Measurements from ENCODE around the gene CCDC9B. TPM values are rescaled to one million over a fixed set of nuclear protein-coding genes. Genes with fewer than 3 reads are reported as not detected.
A peak's percentile ranks its signal among the peaks of the same experiment; 100 is the strongest.

Gene CCDC9B
- total RNA-seq, 1 donor from 2014 or later: 1.6 TPM

DNA sequence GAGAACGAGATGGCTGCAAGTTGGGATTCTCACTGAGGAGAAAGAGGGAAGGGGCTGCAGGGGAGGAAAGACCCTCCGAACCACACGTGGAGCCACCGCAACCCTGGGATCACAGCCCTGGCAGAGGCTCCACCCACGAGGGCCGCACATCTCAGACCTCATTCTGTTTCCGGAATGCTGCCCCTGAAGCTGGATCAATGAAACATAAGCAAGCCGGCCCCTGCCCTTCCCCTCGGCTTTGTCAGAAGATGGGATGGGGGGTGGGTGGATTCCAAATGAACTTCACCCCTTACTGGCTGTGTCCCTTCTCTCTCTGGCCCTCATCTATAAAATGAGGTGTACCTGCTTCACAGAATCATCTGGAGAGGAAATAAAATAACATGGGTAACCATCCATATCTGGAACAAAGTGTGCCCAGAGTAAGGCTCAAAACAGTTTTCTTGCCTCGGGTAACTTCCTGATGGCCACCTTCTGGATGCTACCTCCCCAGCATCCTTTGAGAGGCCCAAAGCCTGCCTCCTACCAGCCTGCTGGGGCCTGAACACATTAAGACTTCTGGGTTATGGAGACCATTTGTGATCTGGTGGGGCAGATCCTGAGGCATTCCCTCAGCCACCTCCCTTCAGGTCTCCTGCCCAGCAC lies 4.6 kb upstream of the CCDC9B start:
- no peak for DNase-seq

DNA sequence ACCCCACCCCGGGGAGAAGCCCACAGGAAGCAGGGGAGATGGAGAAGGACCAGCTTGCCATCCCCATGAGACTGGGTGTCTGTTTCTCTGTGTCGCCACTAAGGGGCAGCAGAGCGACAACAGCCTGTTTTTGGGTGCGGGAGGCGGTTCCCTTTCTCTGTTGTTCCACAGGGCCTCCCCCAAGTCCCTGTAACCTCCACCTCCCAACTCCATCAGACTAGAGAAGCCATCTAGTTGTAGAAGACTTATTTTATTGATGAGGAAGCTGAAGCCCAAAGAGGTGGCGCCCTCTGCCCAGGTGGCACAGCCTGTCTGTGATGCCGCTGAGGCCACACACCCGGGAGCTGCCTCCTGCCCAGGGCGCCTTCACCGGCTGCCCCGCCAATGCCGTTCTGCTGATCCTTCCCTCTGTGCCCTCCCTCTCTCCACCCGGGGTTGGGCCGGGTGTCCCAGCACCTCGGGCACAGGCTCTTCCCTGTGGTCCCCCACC lies 3.9 kb upstream of the CCDC9B start:
- DNase-seq: peak; percentile 46

DNA sequence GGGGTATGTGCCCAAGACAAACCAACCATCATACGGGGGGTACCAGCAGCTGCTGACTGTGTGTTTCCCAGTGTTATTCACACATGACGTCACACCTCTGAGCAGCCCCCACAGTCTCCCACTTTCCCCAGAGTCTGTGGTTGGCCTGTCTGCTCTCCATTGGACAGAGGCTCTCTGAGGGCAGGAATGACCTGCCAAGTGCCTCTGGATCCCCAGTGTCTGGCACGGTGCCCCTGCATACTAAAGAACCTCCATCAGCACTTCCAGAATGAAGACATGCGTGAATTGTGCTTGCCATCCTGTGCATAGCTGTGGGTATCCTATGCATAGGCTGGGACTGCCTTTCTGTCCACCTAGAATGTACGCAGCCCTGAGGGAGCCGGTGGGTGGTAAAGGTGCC lies 3.5 kb upstream of the CCDC9B start:
- no peak for DNase-seq

DNA sequence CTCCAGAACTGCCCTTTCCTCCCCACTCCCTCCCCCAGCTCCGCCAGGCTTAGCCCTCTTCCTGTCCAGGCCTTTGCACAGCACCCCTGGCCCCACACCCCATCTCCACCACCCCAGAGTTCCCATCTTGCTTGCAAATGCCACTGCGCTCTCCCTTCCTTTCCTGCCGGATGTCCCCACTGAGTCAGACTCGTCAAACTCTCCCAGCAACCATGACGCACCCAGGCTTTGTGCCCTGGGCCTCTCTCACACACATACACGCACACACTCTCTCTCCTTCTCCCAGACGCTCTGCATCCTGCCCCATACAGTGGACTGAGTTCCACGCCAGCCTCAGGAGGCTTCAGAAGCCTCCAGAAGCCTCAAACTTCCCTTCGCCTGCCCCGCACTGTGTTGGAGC lies 2.8 kb upstream of the CCDC9B start:
- DNase-seq: no peak

DNA sequence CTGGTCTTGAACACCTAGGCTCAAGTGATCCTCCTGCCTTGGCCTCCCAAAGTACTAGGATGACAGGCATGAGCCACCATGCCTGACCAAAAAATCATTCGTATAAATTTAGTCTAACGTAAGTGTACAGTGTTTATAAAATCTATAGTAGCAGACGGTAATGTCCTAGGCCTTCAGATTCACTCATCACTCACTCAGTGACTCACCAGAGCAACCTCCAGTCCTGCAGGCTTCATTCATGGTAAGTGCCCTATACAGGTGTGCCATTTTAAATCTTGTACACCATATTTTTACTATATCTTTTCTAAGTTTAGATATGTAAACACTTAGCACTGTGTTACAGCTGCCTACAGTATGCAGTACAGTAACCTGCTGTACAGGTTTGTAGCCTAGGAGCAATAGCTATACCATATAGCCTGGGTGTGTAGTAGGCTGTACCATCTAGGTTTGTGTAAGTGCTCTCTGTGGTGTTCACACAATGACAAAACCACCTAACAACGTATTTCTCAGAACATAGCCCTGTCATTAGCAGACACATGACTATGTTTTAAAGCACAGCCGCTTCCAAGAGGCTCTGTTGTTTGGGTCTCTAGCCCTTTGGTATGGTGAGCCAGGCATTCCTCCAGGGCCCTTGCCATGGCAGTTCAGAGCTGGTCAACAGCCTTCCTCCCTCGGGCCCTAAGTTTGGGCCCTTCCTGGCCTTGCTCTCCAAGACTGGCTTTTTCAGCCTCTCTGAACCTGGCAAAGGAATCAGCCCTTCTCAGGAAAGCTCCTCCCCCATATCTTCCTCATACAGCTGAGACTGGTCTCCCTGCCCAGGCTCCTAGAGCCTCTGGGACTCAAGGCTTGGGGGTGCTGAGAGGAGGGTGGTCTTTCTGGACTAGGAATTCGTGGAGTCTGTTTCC lies 1.9 kb upstream of the CCDC9B start:
- DNase-seq: no peak

DNA sequence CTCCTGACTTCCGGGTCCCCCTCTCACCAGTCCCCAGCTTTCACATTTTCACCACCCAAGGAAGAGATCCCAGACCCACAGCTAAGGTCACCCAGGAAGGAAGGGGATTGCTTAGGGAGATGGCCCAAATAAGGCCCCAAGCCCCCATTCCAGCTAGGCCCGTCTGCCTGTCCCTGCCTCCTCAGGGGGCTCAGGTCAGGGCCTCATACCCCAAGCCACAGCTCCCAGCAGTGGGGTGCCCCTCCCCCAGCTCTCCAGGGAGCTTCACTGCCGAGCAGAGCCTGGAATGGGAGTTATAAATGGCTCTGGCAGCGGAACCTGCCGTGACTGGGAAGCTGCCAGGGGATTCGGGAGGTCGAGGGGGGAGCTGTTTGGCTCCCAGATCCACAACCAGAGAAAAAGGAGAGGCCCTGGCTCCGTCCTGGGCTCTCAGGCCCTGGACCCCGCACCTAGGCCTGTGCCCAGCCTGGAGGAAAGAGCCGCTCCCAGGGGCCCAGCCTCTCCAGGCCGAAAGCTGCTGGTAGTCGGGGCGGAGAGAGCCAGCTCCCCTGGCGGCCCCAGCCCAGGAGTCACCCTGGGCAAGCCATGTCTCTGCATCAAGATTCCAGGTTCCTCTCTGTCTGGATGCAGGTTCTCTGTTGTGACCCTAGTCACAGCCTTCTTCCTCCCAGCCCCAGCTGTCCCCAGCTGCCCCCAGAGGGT lies 550 bp downstream of the CCDC9B start:
- DNase-seq: no peak

DNA sequence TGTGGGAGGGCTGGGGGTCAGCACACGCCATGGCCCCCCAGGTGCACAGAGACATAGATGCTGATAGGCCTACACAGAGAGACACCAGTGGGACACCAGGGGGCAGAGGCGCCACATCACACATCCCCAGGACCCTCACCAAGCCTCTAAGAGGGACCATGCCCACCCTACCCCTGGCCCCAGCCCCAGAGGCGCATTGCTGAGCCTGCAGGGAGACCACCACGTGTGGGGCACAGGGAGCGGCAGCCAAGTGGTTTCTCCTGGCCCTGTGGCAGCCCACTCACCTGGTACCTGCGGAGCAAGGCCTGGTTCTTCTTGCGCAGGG lies 1.2 kb downstream of the CCDC9B start:
- no peak for DNase-seq

DNA sequence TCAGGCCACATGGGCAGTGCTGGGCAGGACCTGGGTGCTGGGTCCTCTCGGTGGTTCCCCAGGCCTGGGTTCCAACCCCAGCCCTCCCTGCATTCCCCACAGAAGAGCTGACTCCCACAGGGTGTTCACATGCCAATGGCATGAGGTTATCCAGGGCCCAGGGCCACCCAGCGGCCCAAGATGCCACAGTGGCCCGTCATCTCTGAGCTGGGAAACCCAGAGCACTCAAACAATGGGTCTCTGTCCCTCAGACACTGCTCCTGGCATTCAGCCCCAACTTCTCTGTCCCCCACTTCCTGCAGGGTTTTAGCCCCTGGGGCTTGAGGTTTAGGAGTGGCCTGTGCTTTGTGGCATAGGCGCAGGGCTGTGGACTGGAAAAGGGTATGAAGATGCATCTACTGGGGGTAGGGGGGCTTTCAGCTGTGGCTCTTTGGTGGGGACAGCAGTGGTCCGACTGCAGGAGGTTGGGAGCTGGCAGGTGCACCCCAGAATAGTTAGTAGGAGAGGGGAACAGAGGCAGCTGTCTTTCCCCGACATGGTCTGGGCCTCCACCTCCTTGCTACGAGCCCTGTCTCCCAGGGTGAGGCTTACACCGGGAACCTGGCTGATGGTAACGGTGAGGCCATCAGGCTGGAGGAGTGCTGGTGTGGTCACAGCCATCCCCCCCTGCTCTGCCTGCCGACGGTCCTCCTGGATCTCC lies 1.7 kb downstream of the CCDC9B start:
- DNase-seq: peak; percentile 34

DNA sequence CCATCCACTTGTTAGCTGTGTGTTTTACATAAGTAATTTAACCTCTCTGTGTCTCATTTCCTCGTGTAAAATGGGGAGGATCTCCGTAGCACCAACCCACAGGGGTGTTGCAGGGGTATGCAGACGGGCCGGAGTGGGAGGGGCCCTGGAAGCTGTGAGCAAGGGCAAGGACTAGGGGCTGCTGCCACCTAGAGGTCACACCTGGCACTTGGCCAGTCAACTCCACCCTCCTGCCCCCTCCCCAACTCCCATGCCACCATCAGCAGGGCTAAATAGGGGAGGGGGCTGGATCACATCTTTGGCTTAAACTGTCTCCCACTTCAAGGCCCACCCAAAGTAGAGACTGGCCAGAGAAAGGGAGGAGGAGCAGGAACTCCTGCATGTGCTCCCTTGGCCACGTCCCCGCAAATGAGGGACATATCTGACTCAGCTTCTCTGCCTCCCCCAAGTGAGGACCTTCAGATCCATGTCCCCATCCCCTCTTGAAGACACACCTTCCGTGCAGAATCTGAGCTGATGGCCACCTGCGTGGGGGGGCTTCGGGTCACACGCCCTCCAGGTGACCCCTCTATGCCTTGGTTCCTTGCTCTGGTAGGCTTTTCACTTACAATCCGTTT lies 2.6 kb downstream of the CCDC9B start:
- no peak for DNase-seq

DNA sequence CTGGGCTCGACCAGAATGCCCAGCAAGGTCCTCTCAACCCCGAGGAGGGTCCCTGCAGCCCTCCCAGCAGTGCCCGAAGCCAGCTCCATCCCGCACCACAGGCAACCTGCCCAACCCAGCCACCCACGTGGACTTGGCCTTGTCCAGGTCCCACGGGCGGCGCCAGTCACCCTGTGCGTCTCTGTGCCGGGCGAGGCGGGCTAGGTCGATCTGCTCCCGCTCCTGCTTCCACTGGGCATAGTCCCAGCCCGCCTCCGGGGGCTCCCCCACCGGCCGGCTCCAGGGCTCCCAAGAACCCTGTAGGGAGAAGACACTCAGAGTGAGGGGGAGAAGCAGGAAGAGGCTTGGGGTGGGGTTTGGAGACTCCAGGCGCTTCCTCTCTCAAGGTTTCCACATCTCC lies 3.1 kb downstream of the CCDC9B start:
- no peak for DNase-seq

DNA sequence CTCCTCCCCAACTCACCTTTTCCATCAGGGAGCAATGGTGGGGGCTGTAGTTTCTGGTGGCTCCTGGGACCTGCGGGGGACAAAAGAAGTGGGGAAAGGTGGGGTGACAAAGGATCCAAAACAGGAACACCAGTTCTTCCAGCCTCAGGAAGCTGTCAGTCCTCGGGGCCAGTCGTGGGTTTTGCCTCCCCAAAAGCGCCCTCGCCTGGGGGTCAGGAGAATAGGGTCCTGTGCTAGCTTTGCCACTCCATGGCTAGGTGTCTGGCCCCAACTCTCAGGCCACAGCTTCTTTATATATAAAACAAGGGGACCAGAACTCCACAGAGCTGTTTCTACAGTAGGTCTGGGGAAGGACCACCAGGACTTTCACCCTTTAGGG lies 4.0 kb downstream of the CCDC9B start:
- DNase-seq: no peak

DNA sequence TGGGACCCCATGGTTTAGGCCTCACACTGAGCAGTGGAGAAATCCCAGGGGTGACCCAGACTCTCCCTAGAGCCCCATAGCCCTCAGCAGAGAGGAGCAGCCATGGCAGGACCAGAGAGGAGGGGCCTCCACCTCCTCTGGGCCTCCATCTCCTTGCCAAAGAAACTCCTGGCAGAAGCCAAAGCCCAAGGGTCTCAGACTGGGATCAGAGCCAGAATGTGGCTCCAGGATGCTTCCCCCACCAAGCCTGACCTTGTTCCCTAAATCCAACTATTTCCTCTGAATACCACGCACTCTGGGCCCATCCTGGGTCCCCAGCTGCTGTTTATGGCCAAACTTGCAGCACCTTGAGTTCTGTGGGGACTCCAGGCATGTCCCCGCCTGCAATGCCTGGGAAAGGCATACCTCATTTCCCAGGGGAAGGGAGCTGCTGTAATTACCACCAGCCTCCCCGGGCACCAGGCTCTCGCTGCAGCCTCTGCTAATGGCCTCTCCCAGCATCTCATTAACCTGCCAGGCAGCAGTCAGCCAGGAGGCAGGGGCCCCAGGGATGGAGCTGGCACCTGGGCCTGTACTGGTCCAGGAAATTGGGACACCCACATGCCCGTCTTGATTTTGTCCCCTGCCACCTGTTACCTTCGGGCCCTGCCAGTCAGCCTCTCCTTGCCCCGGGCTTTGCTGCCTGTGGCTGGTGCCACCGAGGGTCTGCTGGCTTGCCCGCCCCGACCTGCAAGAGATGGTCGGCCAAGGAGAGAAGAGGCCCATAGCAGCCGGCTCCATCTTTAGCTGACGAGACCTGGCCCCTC lies 4.6 kb downstream of the CCDC9B start:
- no peak for DNase-seq

DNA sequence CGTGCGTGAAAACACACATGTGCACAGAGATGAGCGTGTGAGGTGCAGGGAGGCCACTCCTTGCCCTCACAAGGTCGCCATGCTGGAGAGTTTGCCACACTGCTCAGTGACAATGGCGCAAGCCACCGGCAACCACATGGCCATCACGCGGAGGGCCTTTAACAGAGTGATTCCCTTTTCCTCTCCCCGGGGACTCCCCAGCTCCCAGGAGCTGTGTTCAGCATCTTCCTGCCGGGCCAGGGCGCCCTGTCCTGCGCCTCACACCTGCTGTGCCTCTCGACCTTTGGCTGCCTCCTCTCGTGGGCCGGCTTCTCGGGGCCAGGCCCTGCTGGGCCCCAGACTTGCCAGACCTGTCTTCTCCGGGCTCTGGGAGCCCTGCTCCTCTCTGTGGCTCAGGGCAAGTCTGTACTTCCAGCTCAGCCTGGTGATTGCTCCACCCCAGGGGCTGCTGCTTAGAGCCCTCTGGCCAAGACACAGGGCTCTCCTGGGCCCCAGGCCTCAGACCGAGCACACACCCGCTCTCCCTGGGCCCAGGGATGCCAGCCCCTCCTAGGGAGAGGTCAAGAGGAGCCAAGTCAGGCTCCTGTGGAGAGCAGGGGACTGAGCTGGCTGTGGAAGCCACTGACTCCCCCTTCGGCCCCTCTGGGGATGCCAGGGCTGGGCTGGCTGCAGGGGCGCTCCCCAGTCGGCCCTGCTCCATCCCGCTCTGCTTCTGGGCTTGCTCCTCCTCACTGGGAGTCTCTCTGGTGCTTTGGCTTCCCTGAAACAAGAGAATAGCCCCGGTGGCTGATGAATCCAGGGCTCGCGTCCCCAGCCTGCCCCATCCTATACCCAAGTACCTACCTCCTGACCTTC lies 5.6 kb downstream of the CCDC9B start:
- DNase-seq: no peak

DNA sequence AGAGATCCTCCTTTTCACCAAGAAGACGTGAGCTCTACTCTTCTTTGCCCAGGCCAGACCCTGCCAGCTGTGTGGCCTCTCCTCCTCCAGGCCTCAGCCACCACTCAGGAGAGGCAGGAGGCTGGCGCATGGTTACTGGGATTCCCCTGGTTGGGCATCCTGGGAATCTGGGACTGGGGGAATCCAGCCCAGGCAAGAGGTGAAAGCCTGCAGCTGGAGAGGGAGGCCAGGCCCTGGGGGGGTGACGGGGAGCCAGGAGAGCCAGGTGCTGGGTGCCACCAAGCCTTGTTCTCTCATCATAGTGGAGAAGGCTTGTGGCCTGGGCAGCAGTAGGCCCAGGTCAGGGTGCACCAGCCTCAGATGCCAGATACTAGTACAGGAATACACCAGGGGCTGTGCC lies 6.2 kb downstream of the CCDC9B start:
- DNase-seq: no peak

DNA sequence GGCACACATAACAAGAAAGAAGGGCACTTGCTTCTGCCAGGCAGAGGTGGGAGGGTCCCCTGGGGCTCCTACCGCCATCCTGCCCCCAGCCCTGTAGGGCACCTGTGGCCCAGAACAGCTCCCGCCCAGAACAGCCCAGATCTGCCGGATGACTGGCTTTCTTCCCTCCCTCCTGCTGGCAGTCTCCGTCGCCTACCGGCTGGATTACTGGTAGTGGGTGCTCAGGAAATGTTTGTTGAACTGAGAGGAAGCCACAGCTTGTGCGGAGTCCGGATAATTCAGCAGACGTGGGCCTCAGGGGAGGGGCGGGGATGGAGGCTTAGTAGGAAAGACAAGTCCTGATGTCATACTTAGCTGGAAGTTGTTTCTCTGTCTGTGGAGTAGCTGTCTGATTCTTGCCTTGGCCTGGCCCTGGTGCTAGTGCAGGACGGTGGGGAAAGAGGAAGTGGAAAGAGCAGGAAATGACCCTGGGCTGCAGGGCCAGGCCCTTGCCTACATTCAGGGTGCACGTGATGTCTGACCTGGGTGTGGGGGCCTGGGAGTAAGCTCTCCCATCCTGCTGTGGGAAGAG lies 6.7 kb downstream of the CCDC9B start:
- peak; percentile 13 for DNase-seq

DNA sequence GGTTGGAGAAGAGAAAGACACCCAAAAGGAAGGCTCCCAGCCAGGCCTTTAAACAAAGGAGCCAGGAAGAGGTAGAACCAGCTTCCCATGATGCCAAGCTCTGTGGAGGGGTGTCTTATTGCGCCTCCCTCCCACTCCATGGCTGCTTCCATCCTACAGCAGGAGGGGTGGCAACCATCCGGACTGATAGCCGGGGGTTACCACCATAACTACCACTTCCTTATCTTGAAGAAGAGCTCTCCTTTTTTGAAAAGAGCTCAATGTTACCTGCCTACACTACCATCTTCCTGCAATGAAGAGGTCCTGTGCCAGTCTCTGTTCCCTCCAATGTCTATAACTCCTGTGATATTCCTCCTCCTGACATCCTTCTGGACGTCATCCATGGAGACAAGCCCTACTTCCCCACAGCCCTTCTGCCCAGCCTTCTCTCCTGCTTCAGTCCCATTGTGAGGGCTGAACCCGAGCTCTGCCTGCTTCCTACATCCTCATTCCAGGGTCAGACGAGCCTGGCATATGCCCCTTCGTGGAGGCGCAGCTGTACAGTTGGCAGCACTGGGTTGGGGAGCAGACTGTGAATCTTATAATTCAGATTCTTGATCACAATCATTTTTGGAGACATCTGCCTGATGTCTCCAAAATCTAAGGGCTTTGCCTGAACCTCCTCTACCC lies 8.5 kb downstream of the CCDC9B start:
- DNase-seq: no peak

DNA sequence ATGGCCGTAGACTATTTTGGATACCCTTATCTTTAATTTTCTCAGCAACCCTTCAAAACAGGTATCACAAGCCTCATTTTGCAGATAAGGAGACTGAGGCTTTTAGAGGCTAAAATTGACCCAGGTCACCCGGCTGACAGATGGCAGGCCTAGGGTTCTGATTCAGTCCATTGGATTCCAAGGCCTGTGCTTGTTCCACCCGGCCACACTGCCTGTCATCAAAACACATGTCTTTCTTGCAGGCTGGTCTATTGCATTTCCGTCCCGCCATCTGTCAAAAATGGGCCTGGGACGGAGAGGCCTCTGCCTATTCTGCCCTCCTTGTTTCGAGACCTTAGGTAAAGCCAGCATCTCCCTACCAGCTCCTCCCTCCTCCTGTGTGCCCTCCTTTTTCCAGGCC lies 9.1 kb downstream of the CCDC9B start:
- no peak for DNase-seq

DNA sequence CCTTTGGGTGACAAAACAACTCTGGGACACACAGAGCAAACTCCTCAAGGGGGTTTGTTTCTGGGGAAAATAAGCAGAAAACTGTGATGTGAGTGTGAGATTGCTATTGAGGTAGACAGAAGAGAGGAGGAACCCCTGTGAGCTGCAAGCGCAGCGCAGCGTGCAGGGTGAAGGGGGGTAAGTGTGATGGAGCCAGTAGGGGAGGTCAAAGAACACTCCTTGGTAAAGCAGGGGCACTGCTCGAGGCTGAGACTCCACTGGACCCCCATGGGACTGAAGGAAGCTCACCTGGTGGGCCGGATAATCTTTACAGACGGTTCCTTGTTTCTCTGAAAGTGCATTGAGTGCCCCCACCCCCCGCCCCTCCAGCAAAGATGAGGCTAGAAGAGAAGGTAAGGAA lies 9.7 kb downstream of the CCDC9B start:
- no peak for DNase-seq

DNA sequence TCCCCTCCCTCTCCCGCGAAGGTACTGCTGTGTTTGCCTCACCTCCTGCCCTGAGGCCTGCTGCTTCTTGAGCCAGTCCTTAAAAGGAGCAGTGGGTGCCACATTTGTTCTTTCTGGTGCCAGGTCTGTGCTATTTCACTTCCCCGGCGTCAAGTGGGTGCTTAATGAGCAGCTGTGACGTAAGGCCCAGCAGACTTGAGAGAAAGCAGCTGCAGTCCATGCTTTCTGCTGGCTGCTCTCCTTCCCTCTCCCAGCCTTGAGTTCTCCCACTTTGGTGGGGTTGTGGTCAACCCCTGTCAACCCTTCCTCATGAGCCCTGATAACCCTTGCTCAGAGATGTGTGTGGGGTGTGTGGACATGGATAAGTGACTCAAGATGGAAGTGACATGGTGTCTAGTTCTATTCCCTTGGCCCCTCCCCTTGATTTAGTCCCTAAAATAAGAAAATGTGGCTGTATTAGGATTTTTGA lies 10.3 kb downstream of the CCDC9B start:
- no peak for DNase-seq

Data from occipital lobe (tissue), 2 donors.